ENCODE measurements around the gene CEP112. TPM values are rescaled to one million over a fixed set of nuclear protein-coding genes. Genes with fewer than 3 reads are reported as not detected.
A peak's percentile ranks its signal among the peaks of the same experiment; 100 is the strongest.

CEP112 gene
- total and polyA plus RNA-seq, 2 donors (not counting 3 experiments of a cell fraction or from before 2014, with no cell fraction given): 1.5 to 25.3 TPM

DNA sequence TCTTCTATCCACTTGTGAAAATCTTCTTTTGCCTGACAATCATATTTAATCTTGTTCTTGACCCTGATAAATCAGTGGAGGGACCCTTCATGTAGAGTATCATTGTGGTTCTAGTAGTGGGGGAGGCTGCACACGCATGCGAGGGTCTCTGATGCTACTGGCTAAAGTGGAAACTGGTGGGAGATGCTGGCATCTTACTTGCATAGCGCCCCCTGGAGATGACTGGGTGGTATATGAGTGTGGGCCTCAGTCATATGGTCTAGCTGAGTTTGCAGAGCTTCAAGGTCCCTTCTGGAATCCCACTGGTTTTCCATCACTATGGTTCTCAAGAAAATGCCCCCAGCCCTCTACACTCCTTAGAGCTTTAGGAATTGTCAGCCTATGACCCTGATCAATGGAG lies 394.1 kb downstream of the CEP112 start:
- no peak overlapping the region for H2AFZ ChIP-seq (ENCODE audit: low read depth, low read length)
- H3K9me3 ChIP-seq (replicated peaks; ENCODE audit: control insufficient read depth, insufficient read depth, low read length): peaks cover 3% of the 10 kb centered on the region
- no peak overlapping the region for H3K4me3 ChIP-seq (replicated peaks in 1 of 3; ENCODE audit: insufficient read depth in 1 of 3, low read depth in 1 of 3, low read length in 3 of 3)
- ChIA-PET CTCF (interaction anchor here (0.7 to 5.0 kb wide), 9 partner anchors 11 to 565 kb away, joined by 3 to 39 read pairs (median 5); no protein-coding TSS in a partner anchor), POLR2A (no interaction called here)
- H4K20me1 ChIP-seq (replicated peaks; ENCODE audit: control insufficient read depth, extremely low read depth, insufficient read depth, low read length): no peaks in the 10 kb centered on the region
- intact Hi-C loops (cut with micrococcal nuclease) (no loop called here), dilution Hi-C loops (cut with MboI; ENCODE audit: extremely low pct_ligation_motif_present, low sequenced_read_pairs) (no loop called here)
- FAIRE-seq (no peak), DNase-seq (ENCODE audit: low read depth, low spot score) (peak; percentile 5)
- peaks cover 3% of the 10 kb centered on the region for H3K4me1 ChIP-seq (ENCODE audit: control insufficient read depth, extremely low read depth, insufficient read depth, low read length)
- no peaks in the 10 kb centered on the region for H3K79me2 ChIP-seq (ENCODE audit: control insufficient read depth, insufficient read depth, low read length)
- no TSS peak for BruUV-seq (replicated peaks)
- no peak overlapping the region for H3K9ac ChIP-seq (replicated peaks; ENCODE audit: extremely low read depth, insufficient read depth, low read length)
- H3K27ac ChIP-seq (ENCODE audit: insufficient read depth, low read depth, low read length): no peak overlapping the region
- no peaks in the 10 kb centered on the region for H3K9me1 ChIP-seq (replicated peaks; ENCODE audit: control insufficient read depth, extremely low read depth, insufficient read depth, low read length)
- no peaks in the 10 kb centered on the region for H3K27me3 ChIP-seq (ENCODE audit: control insufficient read depth in 2 of 2, insufficient read depth in 2 of 2, low read length in 2 of 2)
- TF ChIP-seq, protein P1, sequence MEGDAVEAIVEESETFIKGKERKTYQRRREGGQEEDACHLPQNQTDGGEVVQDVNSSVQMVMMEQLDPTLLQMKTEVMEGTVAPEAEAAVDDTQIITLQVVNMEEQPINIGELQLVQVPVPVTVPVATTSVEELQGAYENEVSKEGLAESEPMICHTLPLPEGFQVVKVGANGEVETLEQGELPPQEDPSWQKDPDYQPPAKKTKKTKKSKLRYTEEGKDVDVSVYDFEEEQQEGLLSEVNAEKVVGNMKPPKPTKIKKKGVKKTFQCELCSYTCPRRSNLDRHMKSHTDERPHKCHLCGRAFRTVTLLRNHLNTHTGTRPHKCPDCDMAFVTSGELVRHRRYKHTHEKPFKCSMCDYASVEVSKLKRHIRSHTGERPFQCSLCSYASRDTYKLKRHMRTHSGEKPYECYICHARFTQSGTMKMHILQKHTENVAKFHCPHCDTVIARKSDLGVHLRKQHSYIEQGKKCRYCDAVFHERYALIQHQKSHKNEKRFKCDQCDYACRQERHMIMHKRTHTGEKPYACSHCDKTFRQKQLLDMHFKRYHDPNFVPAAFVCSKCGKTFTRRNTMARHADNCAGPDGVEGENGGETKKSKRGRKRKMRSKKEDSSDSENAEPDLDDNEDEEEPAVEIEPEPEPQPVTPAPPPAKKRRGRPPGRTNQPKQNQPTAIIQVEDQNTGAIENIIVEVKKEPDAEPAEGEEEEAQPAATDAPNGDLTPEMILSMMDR (IDR thresholded peaks at IDR 0.05; ENCODE audit: extremely low read depth in 1 of 2, insufficient read depth in 1 of 2, low read depth in 1 of 2, low read length in 2 of 2): peak; percentile 19 to 36
- TF ChIP-seq GATA2 (IDR thresholded peaks at IDR 0.05; ENCODE audit: insufficient read depth, insufficient read length, low read depth, low read length): no peak
- no peak overlapping the region for H3K4me2 ChIP-seq (ENCODE audit: insufficient read depth, low read length)
- no peaks in the 10 kb centered on the region for H3K36me3 ChIP-seq (ENCODE audit: control insufficient read depth in 2 of 2, extremely low read depth in 1 of 2, insufficient read depth in 2 of 2, low read length in 2 of 2)

DNA sequence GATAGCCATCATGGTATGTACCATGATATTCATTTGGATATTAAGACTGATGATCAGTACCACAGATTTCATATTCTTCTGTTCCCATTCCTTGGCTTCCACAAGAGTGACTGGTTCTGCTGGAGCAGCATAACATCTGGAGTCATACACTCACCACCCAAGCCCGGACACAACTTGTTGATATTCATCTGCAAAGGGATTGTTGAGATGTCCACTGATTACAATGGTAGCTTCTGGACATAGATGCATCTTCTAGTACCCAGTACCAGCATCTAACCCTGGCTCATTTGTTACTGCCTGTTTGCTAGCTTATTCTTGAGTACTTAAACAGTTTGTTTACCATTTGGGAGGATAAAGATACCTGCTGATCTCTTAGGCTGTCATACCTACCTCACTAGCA lies 394.8 kb downstream of the CEP112 start:
- no peak for DNase-seq (ENCODE audit: low read depth, low spot score)
- Histone ChIP-seq H3K79me2 (ENCODE audit: control insufficient read depth, insufficient read depth, low read length) (no peaks in the 10 kb centered on the region), H3K9me3 (replicated peaks; ENCODE audit: control insufficient read depth, insufficient read depth, low read length) (peaks cover 3% of the 10 kb centered on the region), H3K9ac (replicated peaks; ENCODE audit: extremely low read depth, insufficient read depth, low read length) (no peak overlapping the region), H3K4me2 (ENCODE audit: insufficient read depth, low read length) (no peak overlapping the region), H3K27ac (ENCODE audit: insufficient read depth, low read depth, low read length) (no peak overlapping the region), H3K36me3 (ENCODE audit: control insufficient read depth in 2 of 2, extremely low read depth in 1 of 2, insufficient read depth in 2 of 2, low read length in 2 of 2) (no peaks in the 10 kb centered on the region), H2AFZ (ENCODE audit: low read depth, low read length) (no peak overlapping the region), H4K20me1 (replicated peaks; ENCODE audit: control insufficient read depth, extremely low read depth, insufficient read depth, low read length) (no peaks in the 10 kb centered on the region), H3K4me3 (replicated peaks in 1 of 3; ENCODE audit: insufficient read depth in 1 of 3, low read depth in 1 of 3, low read length in 3 of 3) (no peak overlapping the region), H3K27me3 (ENCODE audit: control insufficient read depth in 2 of 2, insufficient read depth in 2 of 2, low read length in 2 of 2) (no peaks in the 10 kb centered on the region), H3K9me1 (replicated peaks; ENCODE audit: control insufficient read depth, extremely low read depth, insufficient read depth, low read length) (no peaks in the 10 kb centered on the region), H3K4me1 (ENCODE audit: control insufficient read depth, extremely low read depth, insufficient read depth, low read length) (peaks cover 3% of the 10 kb centered on the region)
- ChIA-PET POLR2A (no interaction called here), CTCF (interaction anchor here (0.7 to 5.0 kb wide), 10 partner anchors 10 to 565 kb away, joined by 3 to 39 read pairs (median 5); no protein-coding TSS in a partner anchor)
- intact Hi-C loops (cut with micrococcal nuclease) (no loop called here), dilution Hi-C loops (cut with MboI; ENCODE audit: extremely low pct_ligation_motif_present, low sequenced_read_pairs) (no loop called here)
- FAIRE-seq: no peak
- BruUV-seq (replicated peaks): no TSS peak
- TF ChIP-seq FOS (IDR thresholded peaks at IDR 0.05; ENCODE audit: borderline replicate concordance, insufficient read depth, low read length) (no peak), GATA2 (IDR thresholded peaks at IDR 0.05; ENCODE audit: insufficient read depth, insufficient read length, low read depth, low read length) (no peak), POLR2A (IDR thresholded peaks at IDR 0.05; ENCODE audit: low read depth, low read length) (no peak)
- TF ChIP-seq, protein P2, sequence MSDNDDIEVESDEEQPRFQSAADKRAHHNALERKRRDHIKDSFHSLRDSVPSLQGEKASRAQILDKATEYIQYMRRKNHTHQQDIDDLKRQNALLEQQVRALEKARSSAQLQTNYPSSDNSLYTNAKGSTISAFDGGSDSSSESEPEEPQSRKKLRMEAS (IDR thresholded peaks at IDR 0.05; ENCODE audit: insufficient read depth, insufficient read length): no peak

All from endothelial cell of umbilical vein (primary cell).